ENCODE results near the gene TCF25. TPM values are rescaled to one million over a fixed set of nuclear protein-coding genes. Genes with fewer than 3 reads are reported as not detected.

Gene TCF25
- total RNA-seq, 1 donor from 2014 or later, result 193 TPM

DNA sequence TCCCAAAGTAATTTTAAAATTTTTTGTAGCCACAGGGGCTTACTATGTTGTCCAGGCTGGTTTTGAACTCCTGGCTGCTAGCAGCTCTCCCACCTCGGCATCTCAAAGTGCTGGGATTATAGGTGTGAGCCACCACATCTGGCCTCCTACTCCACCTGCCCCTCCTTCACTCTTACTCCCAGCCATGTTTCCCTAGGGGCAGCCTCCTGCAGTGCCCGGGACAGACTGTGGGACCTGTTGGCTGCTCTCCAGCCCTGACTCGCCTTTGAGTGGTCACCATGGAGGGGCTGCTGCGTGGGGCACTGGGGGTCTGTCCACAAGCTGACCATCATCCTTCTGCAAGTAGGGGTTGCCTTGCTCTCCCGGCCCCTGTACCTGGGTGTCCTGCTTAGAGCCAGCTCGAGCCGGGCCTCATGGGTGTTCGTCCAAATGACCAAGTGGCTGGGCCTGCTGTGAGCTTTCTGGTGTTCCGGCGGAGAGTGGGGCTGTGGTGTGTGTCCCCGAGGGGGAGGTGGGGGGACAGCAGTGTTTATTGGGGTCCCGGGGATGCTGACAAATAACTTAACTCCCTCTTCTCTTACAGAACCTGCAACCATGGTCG, 28.6 kb upstream of the TCF25 start:
- peaks cover 8% of the 10 kb centered on the region for H3K27me3 Mint-ChIP-seq (ENCODE audit: low read depth, unreplicated experiment)
- Histone ChIP-seq H3K9me3 (ENCODE audit: insufficient read depth, low read depth, low read length) (no peaks in the 10 kb centered on the region), H3K27me3 (ENCODE audit: insufficient read depth, low read length) (no peaks in the 10 kb centered on the region), H3K4me3 (ENCODE audit: insufficient read depth, low read depth, low read length) (no peak overlapping the region), H3K79me2 (ENCODE audit: insufficient read depth, low read length) (no peaks in the 10 kb centered on the region), H4K20me1 (ENCODE audit: insufficient read depth, low read length) (no peaks in the 10 kb centered on the region), H3K4me1 (ENCODE audit: insufficient read depth, low read length) (peaks cover 14% of the 10 kb centered on the region), H3K27ac (ENCODE audit: low read depth, low read length) (no peak overlapping the region), H3K36me3 (ENCODE audit: insufficient read depth, low read length) (no peaks in the 10 kb centered on the region), H3K9ac (ENCODE audit: low read length) (no peak overlapping the region), H3K4me2 (ENCODE audit: low read length) (no peak overlapping the region), H2AFZ (ENCODE audit: low read depth, low read length) (no peak overlapping the region)
- no peaks in the 10 kb centered on the region for H3K9me3 Mint-ChIP-seq (ENCODE audit: unreplicated experiment)
- H3K36me3 Mint-ChIP-seq (ENCODE audit: low read depth, unreplicated experiment), result no peaks in the 10 kb centered on the region
- peaks cover 8% of the 10 kb centered on the region for H3K4me1 Mint-ChIP-seq (ENCODE audit: low read depth, unreplicated experiment)
- FAIRE-seq (no peak), DNase-seq (ENCODE audit: low read depth) (no peak)
- no peak overlapping the region for H3K27ac Mint-ChIP-seq (ENCODE audit: unreplicated experiment)
- H3K4me3 Mint-ChIP-seq (ENCODE audit: unreplicated experiment), result no peak overlapping the region
- TF ChIP-seq EZH2 (IDR thresholded peaks at IDR 0.05; ENCODE audit: insufficient read depth, low read length), result no peak
- TF ChIP-seq, protein P1, sequence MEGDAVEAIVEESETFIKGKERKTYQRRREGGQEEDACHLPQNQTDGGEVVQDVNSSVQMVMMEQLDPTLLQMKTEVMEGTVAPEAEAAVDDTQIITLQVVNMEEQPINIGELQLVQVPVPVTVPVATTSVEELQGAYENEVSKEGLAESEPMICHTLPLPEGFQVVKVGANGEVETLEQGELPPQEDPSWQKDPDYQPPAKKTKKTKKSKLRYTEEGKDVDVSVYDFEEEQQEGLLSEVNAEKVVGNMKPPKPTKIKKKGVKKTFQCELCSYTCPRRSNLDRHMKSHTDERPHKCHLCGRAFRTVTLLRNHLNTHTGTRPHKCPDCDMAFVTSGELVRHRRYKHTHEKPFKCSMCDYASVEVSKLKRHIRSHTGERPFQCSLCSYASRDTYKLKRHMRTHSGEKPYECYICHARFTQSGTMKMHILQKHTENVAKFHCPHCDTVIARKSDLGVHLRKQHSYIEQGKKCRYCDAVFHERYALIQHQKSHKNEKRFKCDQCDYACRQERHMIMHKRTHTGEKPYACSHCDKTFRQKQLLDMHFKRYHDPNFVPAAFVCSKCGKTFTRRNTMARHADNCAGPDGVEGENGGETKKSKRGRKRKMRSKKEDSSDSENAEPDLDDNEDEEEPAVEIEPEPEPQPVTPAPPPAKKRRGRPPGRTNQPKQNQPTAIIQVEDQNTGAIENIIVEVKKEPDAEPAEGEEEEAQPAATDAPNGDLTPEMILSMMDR (IDR thresholded peaks at IDR 0.05; ENCODE audit: insufficient read depth, low read depth, low read length), result no peak

DNA sequence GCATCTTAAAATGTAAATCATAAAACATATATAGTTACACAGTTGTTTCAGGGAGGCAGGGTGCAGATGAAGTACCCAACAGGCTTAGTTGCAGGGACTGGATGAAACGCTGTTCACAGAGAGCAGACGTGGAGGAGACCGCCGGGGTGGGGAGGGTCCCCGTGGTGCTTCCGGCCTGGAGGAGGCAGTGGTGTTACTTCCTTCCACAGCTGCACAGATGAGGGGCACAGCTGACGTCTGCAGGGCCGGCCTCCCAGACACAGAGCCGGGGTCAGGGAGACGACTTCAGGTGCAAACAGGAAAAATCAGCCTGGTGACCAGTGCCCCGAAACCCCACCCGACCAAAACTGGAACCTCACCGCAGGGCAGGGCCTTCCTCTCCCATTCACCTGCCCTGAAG, 28.0 kb upstream of the TCF25 start:
- no peak overlapping the region for H2AFZ ChIP-seq (ENCODE audit: low read depth, low read length)
- H3K27ac ChIP-seq (ENCODE audit: low read depth, low read length), result no peak overlapping the region
- no peaks in the 10 kb centered on the region for H4K20me1 ChIP-seq (ENCODE audit: insufficient read depth, low read length)
- no peak overlapping the region for H3K27ac Mint-ChIP-seq (ENCODE audit: unreplicated experiment)
- H3K4me1 Mint-ChIP-seq (ENCODE audit: low read depth, unreplicated experiment), result peaks cover 8% of the 10 kb centered on the region
- no peaks in the 10 kb centered on the region for H3K27me3 ChIP-seq (ENCODE audit: insufficient read depth, low read length)
- no peak for DNase-seq (ENCODE audit: low read depth)
- no peaks in the 10 kb centered on the region for H3K79me2 ChIP-seq (ENCODE audit: insufficient read depth, low read length)
- TF ChIP-seq EZH2 (IDR thresholded peaks at IDR 0.05; ENCODE audit: insufficient read depth, low read length), result no peak
- TF ChIP-seq, protein P1 (IDR thresholded peaks at IDR 0.05; ENCODE audit: insufficient read depth, low read depth, low read length), result no peak
- no peak overlapping the region for H3K4me2 ChIP-seq (ENCODE audit: low read length)
- H3K36me3 ChIP-seq (ENCODE audit: insufficient read depth, low read length), result no peaks in the 10 kb centered on the region
- no peaks in the 10 kb centered on the region for H3K36me3 Mint-ChIP-seq (ENCODE audit: low read depth, unreplicated experiment)
- no peak overlapping the region for H3K4me3 Mint-ChIP-seq (ENCODE audit: unreplicated experiment)
- FAIRE-seq, result no peak
- peaks cover 14% of the 10 kb centered on the region for H3K4me1 ChIP-seq (ENCODE audit: insufficient read depth, low read length)
- no peaks in the 10 kb centered on the region for H3K9me3 ChIP-seq (ENCODE audit: insufficient read depth, low read depth, low read length)
- no peak overlapping the region for H3K4me3 ChIP-seq (ENCODE audit: insufficient read depth, low read depth, low read length)
- H3K9ac ChIP-seq (ENCODE audit: low read length), result no peak overlapping the region
- peaks cover 8% of the 10 kb centered on the region for H3K27me3 Mint-ChIP-seq (ENCODE audit: low read depth, unreplicated experiment)
- no peaks in the 10 kb centered on the region for H3K9me3 Mint-ChIP-seq (ENCODE audit: unreplicated experiment)

All from astrocyte (in vitro differentiated cells and primary cell).